IMR-90 (cell line): Measurements from ENCODE around the gene RSU1. TPM values are rescaled to one million over a fixed set of nuclear protein-coding genes. Genes with fewer than 3 reads are reported as not detected.

Experiments
- ATAC-seq: fragments of 200-7000 bp; cut with Tn5 transposase; 2 replicates; pipeline ENCODE4 v1.9.1; 2020; ENCODE audit warnings: low read depth, mild to moderate bottlenecking, moderate library complexity
- BruUV-seq: library from RNA; stranded (reverse); fragments of 400-500 nt; replicated peaks from 2 replicates; lab custom pipeline; 2021; lab: Mats Ljungman, UMichigan
- CTCF ChIA-PET: fragments of 300-600 bp; formaldehyde crosslinking; extraction: SDS; loops from one replicate; lab custom pipeline; 2021; ENCODE audit warnings: antibody characterized with exemption; lab: Yijun Ruan, JAX
- POLR2A ChIA-PET: fragments of 300-600 bp; sonication (Branson Sonifier 250); formaldehyde crosslinking; loops from one replicate; lab custom pipeline; 2022; ENCODE audit warnings: antibody characterized with exemption; ENCODE audit not compliant: unreplicated experiment; lab: Charles Lee
- DNase-seq: peaks from one replicate; pipeline ENCODE4 v3.0.0; 2013
- H2AFZ ChIP-seq: replicated peaks from 2 replicates; pipeline ENCODE3; 2013; ENCODE audit warnings: low read length, mild to moderate bottlenecking; ENCODE audit not compliant: poor library complexity
- H2AK5ac ChIP-seq: 2 replicates; pipeline ENCODE4 v1.6.1; 2013; ENCODE audit warnings: low read depth, low read length, inconsistent platforms
- H2AK9ac ChIP-seq: replicated peaks from 2 replicates; pipeline ENCODE3; 2013; ENCODE audit warnings: mild to moderate bottlenecking, low read depth, low read length, moderate library complexity; ENCODE audit not compliant: poor library complexity
- H2BK120ac ChIP-seq: 2 replicates; pipeline ENCODE4 v1.6.1; 2013; ENCODE audit warnings: low read depth, low read length, inconsistent platforms
- H2BK15ac ChIP-seq: 3 replicates; pipeline ENCODE4 v1.6.1; 2013; ENCODE audit warnings: low read depth, low read length, inconsistent platforms
- H2BK20ac ChIP-seq: 2 replicates; pipeline ENCODE4 v1.6.1; 2013; ENCODE audit warnings: low read depth, mild to moderate bottlenecking, inconsistent platforms, low read length, moderate library complexity
- H2BK5ac ChIP-seq: 2 replicates; pipeline ENCODE4 v1.6.1; 2013; ENCODE audit warnings: mild to moderate bottlenecking, low read depth, low read length, inconsistent platforms; ENCODE audit not compliant: poor library complexity, severe bottlenecking
- H3K14ac ChIP-seq: replicated peaks from 2 replicates; pipeline ENCODE4 v1.6.1; 2013; ENCODE audit warnings: low read depth, low read length, inconsistent platforms
- H3K18ac ChIP-seq: 2 replicates; pipeline ENCODE4 v1.6.1; 2013; ENCODE audit warnings: low read depth, low read length, control low read depth
- H3K23ac ChIP-seq: 2 replicates; pipeline ENCODE4 v1.6.1; 2013; ENCODE audit warnings: low read depth, low read length, inconsistent platforms
- H3K27ac ChIP-seq: 2 replicates; pipeline ENCODE4 v1.5.1; 2013; ENCODE audit warnings: mild to moderate bottlenecking, control low read depth, low read length; ENCODE audit not compliant: insufficient read depth
- H3K27me3 ChIP-seq: 2 replicates; pipeline ENCODE4 v1.6.1; 2013; ENCODE audit warnings: low read length; ENCODE audit not compliant: control insufficient read depth, insufficient read depth
- H3K36me3 ChIP-seq: 2 replicates; pipeline ENCODE4 v1.6.1; 2013; ENCODE audit warnings: low read length, mixed read lengths; ENCODE audit not compliant: control insufficient read depth, insufficient read depth
- H3K4ac ChIP-seq: 2 replicates; pipeline ENCODE4 v1.6.1; 2013; ENCODE audit warnings: low read depth, low read length, inconsistent platforms
- H3K4me1 ChIP-seq: 2 replicates; pipeline ENCODE4 v1.6.1; 2013; ENCODE audit warnings: low read length, mixed read lengths; ENCODE audit not compliant: control insufficient read depth, insufficient read depth
- H3K4me2 ChIP-seq: 2 replicates; pipeline ENCODE4 v1.6.1; 2013; ENCODE audit warnings: low read depth, mild to moderate bottlenecking, control low read depth, low read length, moderate library complexity
- H3K4me3 ChIP-seq: 2 replicates; pipeline ENCODE4 v1.5.1; 2013; ENCODE audit warnings: low read depth, mild to moderate bottlenecking, control low read depth, low read length, moderate library complexity; ENCODE audit not compliant: insufficient read depth
- H3K56ac ChIP-seq: 2 replicates; pipeline ENCODE4 v1.6.1; 2013; ENCODE audit warnings: low read length, inconsistent platforms; ENCODE audit not compliant: insufficient read depth; ENCODE audit errors: extremely low read depth
- H3K79me1 ChIP-seq, 2 experiments: 2 replicates each; pipeline ENCODE4 v1.6.1; 2013; ENCODE audit warnings: low read length in 2 of 2, inconsistent platforms in 1 of 2, low read depth in 1 of 2
- H3K9ac ChIP-seq: 2 replicates; pipeline ENCODE4 v1.6.1; 2013; ENCODE audit warnings: low read depth, low read length, control low read depth
- H3K9me1 ChIP-seq: 2 replicates; pipeline ENCODE4 v1.6.1; 2013; ENCODE audit warnings: low read length, inconsistent platforms; ENCODE audit not compliant: insufficient read depth
- H3K9me3 ChIP-seq: 2 replicates; pipeline ENCODE4 v1.6.1; 2013; ENCODE audit warnings: low read length; ENCODE audit not compliant: control insufficient read depth, insufficient read depth
- H4K20me1 ChIP-seq: 2 replicates; pipeline ENCODE4 v1.6.1; 2013; ENCODE audit warnings: low read length, inconsistent platforms; ENCODE audit not compliant: insufficient read depth
- H4K5ac ChIP-seq: 2 replicates; pipeline ENCODE4 v1.6.1; 2013; ENCODE audit warnings: mild to moderate bottlenecking, low read depth, low read length, control low read depth
- H4K8ac ChIP-seq, 2 experiments: 2 replicates each; pipeline ENCODE4 v1.6.1; 2013; ENCODE audit warnings: low read depth in 2 of 2, low read length in 2 of 2, control low read depth in 1 of 2, inconsistent platforms in 1 of 2
- H4K91ac ChIP-seq: 2 replicates; pipeline ENCODE4 v1.6.1; 2013; ENCODE audit warnings: low read depth, low read length, inconsistent platforms; ENCODE audit not compliant: insufficient read depth
- BHLHE40 ChIP-seq: fragments of 150-350 bp; IDR thresholded peaks from 2 replicates; pipeline ENCODE4 v1.6.1; 2016; ENCODE audit warnings: mild to moderate bottlenecking, low read depth, low read length
- CEBPB ChIP-seq: IDR thresholded peaks from 2 replicates; pipeline ENCODE4 v1.6.1; 2012; ENCODE audit warnings: low read depth, low read length, improper control_type of control experiment
- CHD1 ChIP-seq: IDR thresholded peaks from 2 replicates; pipeline ENCODE4 v1.6.1; 2012; ENCODE audit warnings: low read depth, low read length, improper control_type of control experiment
- CTCF ChIP-seq: conservative IDR thresholded peaks from 2 replicates; pipeline ENCODE4 v1.5.1; 2012; ENCODE audit warnings: mild to moderate bottlenecking, low read depth, low read length, improper control_type of control experiment
- ELK1 ChIP-seq: fragments of 150-350 bp; IDR thresholded peaks from 2 replicates; pipeline ENCODE4 v1.6.1; 2016; ENCODE audit warnings: low read depth, mild to moderate bottlenecking, low read length, moderate library complexity, borderline replicate concordance
- FOS ChIP-seq: fragments of 150-350 bp; IDR thresholded peaks from 2 replicates; pipeline ENCODE4 v1.6.1; 2016; ENCODE audit warnings: low read depth, low read length
- MAFK ChIP-seq: IDR thresholded peaks from 2 replicates; pipeline ENCODE4 v1.6.1; 2012; ENCODE audit warnings: low read depth, low read length, improper control_type of control experiment
- MAZ ChIP-seq: IDR thresholded peaks from 2 replicates; pipeline ENCODE4 v1.6.1; 2012; ENCODE audit warnings: low read depth, mild to moderate bottlenecking, low read length, improper control_type of control experiment, moderate library complexity, borderline replicate concordance
- MXI1 ChIP-seq: IDR thresholded peaks from 2 replicates; pipeline ENCODE4 v1.6.1; 2012; ENCODE audit warnings: low read depth, mild to moderate bottlenecking, low read length, moderate library complexity, borderline replicate concordance
- NFE2L2 ChIP-seq: fragments of 150-350 bp; IDR thresholded peaks from 2 replicates; pipeline ENCODE4 v1.6.1; 2016; ENCODE audit warnings: low read depth, mild to moderate bottlenecking, low read length
- POLR2A ChIP-seq: IDR thresholded peaks from 2 replicates; pipeline ENCODE4 v1.6.1; 2012; ENCODE audit warnings: mild to moderate bottlenecking, low read depth, low read length
- RAD21 ChIP-seq: IDR thresholded peaks from 2 replicates; pipeline ENCODE4 v1.6.1; 2012; ENCODE audit warnings: low read length, improper control_type of control experiment
- RCOR1 ChIP-seq: IDR thresholded peaks from 2 replicates; pipeline ENCODE4 v1.6.1; 2012; ENCODE audit warnings: mild to moderate bottlenecking, low read length, improper control_type of control experiment; ENCODE audit not compliant: insufficient replicate concordance
- RFX5 ChIP-seq: IDR thresholded peaks from 2 replicates; pipeline ENCODE4 v1.8.0; 2012; ENCODE audit warnings: low read depth, mild to moderate bottlenecking, low read length, moderate library complexity
- SMC3 ChIP-seq: fragments of 150-350 bp; IDR thresholded peaks from 2 replicates; pipeline ENCODE4 v1.6.1; 2016; ENCODE audit warnings: low read depth, mild to moderate bottlenecking, antibody characterized with exemption, low read length, moderate library complexity
- USF2 ChIP-seq: fragments of 150-350 bp; IDR thresholded peaks from 2 replicates; pipeline ENCODE4 v1.6.1; 2017; ENCODE audit warnings: mild to moderate bottlenecking, antibody characterized with exemption, low read length, low read depth
- WGBS, 2 experiments: methylation state at CpG; one replicate each; pipeline versions ENCODE4 v1.1.5 to v1.1.7; 2013; ENCODE audit warnings: missing lambda C conversion rate in 2 of 2; ENCODE audit not compliant: insufficient read length in 1 of 2; ENCODE audit errors: extremely low coverage in 2 of 2; 5-methylcytosine and 5-hydroxymethylcytosine counted together
- dilution Hi-C: fragments of 300-500 bp; cut with HindIII; formaldehyde crosslinking; loops from one replicate; pipeline ENCODE4 v1.14.3; 2018; ENCODE audit warnings: low sequenced_read_pairs; ENCODE audit not compliant: unreplicated experiment
- in situ Hi-C: fragments of 300-500 bp; cut with MboI; formaldehyde crosslinking; loops from 3 replicates; pipeline ENCODE4 v1.14.3; 2019; ENCODE audit warnings: low sequenced_read_pairs, inconsistent platforms, mixed read lengths
- intact Hi-C: fragments of 100-400 bp; cut with micrococcal nuclease; formaldehyde crosslinking; loops from 2 replicates; pipeline ENCODE4 v1.10.0; 2022
- polyA plus RNA-seq, 3 experiments: library from polyadenylated mRNA; depleted of rRNA; stranded (reverse); fragments of >200 nt; gene quantifications; 2 replicates each; pipeline ENCODE4 v1.2.3, GENCODE V29; 2012; ENCODE audit warnings: low replicate concordance in 1 of 3
- total RNA-seq: library from RNA; depleted of rRNA; stranded (reverse); fragments of >200 nt; gene quantifications from 2 replicates; pipeline ENCODE4 v1.2.3, GENCODE V29; 2012

RSU1 gene
- total and polyA plus RNA-seq, 2 of the 4 experiments (the other 2 are of a cell fraction): 134 to 148 TPM

- H3K56ac ChIP-seq: no peak overlapping the region
- no peak overlapping the region for H3K27ac ChIP-seq
- peaks cover 10% of the 10 kb centered on the region; the same call in 1 of the 2 replicates for H4K20me1 ChIP-seq
- H3K14ac ChIP-seq: no peak overlapping the region
- H3K79me1 ChIP-seq: peaks cover 17 to 35% of the 10 kb centered on the region in 2 experiments
- no CpG with 5 or more reads among the region's 3 CpGs for WGBS, 2 experiments
- TF ChIP-seq BHLHE40 (no peak), CHD1 (no peak), NFE2L2 (no peak), RFX5 (no peak), MAFK (no peak), MAZ (no peak), ELK1 (no peak), USF2 (no peak), RCOR1 (no peak), SMC3 (no peak), RAD21 (no peak), CEBPB (no peak), CTCF (no peak), FOS (no peak), MXI1 (no peak), POLR2A (no peak)
- no peak overlapping the region for H2AK5ac ChIP-seq
- ChIA-PET CTCF (no interaction called here), POLR2A (no interaction called here)
- intact Hi-C loops: no loop called here
- no peak overlapping the region for H4K91ac ChIP-seq
- H2BK120ac ChIP-seq: no peak overlapping the region
- H3K9ac ChIP-seq: no peak overlapping the region
- no peak overlapping the region for H3K4me2 ChIP-seq
- no peak overlapping the region for H2AFZ ChIP-seq
- H3K4me1 ChIP-seq: peaks cover 4% of the 10 kb centered on the region
- H2AK9ac ChIP-seq: no peak overlapping the region
- H3K9me1 ChIP-seq: peaks cover 5% of the 10 kb centered on the region; the same call in 1 of the 2 replicates
- no peak overlapping the region for H3K4ac ChIP-seq
- H3K9me3 ChIP-seq: no peaks in the 10 kb centered on the region
- no peak overlapping the region for H3K4me3 ChIP-seq
- no TSS peak for BruUV-seq
- in situ Hi-C loops: no loop called here
- H2BK5ac ChIP-seq: no peak overlapping the region
- DNase-seq (no peak), ATAC-seq (no peak)
- no peak overlapping the region for H3K23ac ChIP-seq
- H4K8ac ChIP-seq: no peak overlapping the region
- H2BK20ac ChIP-seq: no peak overlapping the region
- dilution Hi-C loops: no loop called here
- no peak overlapping the region for H3K18ac ChIP-seq
- H3K27me3 ChIP-seq: no peaks in the 10 kb centered on the region
- no peaks in the 10 kb centered on the region for H3K36me3 ChIP-seq
- no peak overlapping the region for H2BK15ac ChIP-seq
- no peak overlapping the region for H4K5ac ChIP-seq
Observed at GRCh38 chr10:16643502-16643901, 173.7 kb downstream of the RSU1 start.
